ENCODE results near the gene KIF5B. TPM values are rescaled to one million over a fixed set of nuclear protein-coding genes. Genes with fewer than 3 reads are reported as not detected.

KIF5B gene
- total RNA-seq, 1 donor from 2014 or later = 134 TPM

DNA sequence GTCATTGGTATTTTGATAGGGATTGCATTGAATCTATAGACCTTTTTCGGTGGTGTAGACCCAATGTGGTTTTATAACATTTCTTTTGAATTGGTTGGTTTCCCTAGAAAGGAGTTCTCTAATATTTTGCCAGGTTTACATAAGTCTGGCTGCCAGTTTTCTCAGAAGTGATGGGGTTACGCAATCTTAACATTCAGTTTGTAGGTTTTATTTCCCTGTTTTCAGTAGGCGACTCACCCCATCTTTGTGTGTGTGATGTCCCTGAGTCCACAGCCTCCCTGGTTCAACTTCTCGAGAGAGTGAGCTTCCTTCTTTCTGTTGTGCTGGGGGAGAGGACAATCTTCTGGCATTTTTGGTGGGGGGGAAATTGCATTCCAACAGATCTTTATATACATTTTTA lies 9.6 kb upstream of the KIF5B start:
- TF ChIP-seq, protein P1, sequence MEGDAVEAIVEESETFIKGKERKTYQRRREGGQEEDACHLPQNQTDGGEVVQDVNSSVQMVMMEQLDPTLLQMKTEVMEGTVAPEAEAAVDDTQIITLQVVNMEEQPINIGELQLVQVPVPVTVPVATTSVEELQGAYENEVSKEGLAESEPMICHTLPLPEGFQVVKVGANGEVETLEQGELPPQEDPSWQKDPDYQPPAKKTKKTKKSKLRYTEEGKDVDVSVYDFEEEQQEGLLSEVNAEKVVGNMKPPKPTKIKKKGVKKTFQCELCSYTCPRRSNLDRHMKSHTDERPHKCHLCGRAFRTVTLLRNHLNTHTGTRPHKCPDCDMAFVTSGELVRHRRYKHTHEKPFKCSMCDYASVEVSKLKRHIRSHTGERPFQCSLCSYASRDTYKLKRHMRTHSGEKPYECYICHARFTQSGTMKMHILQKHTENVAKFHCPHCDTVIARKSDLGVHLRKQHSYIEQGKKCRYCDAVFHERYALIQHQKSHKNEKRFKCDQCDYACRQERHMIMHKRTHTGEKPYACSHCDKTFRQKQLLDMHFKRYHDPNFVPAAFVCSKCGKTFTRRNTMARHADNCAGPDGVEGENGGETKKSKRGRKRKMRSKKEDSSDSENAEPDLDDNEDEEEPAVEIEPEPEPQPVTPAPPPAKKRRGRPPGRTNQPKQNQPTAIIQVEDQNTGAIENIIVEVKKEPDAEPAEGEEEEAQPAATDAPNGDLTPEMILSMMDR (IDR thresholded peaks at IDR 0.05; ENCODE audit: insufficient read depth, low read length, severe bottlenecking) = no peak
- no peak overlapping the region for H3K4me3 ChIP-seq (ENCODE audit: low read depth, low read length)
- DNase-seq (ENCODE audit: low read depth) = peak; percentile 49
- H3K36me3 ChIP-seq (ENCODE audit: control insufficient read depth, insufficient read depth, low read length) = no peaks in the 10 kb centered on the region
- H3K27me3 ChIP-seq (ENCODE audit: control insufficient read depth, insufficient read depth, low read length) = no peaks in the 10 kb centered on the region
- FAIRE-seq = no peak

DNA sequence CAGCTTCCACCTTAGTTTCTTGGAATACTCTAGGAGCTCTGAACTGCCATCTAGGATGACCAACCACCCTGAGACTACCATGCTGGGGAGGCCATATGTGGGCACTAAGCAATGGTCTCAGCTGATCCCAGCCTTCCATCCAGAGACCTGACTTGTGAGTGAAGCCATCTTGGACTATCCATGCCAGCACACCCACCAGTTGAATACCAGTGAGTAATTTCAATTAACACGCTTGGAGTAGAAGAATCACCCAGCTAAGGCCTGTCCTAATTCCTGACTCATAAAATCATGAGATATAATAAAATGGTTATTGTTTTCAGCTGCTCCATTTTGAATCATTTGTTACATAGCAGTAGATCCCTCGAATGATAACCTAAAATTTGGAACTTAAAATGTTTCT lies 5.2 kb upstream of the KIF5B start:
- H3K36me3 ChIP-seq (ENCODE audit: control insufficient read depth, insufficient read depth, low read length) = no peaks in the 10 kb centered on the region
- FAIRE-seq = no peak
- TF ChIP-seq, protein P1 (IDR thresholded peaks at IDR 0.05; ENCODE audit: insufficient read depth, low read length, severe bottlenecking) = no peak
- no peaks in the 10 kb centered on the region for H3K27me3 ChIP-seq (ENCODE audit: control insufficient read depth, insufficient read depth, low read length)
- no peak overlapping the region for H3K4me3 ChIP-seq (ENCODE audit: low read depth, low read length)
- peak; percentile 42 for DNase-seq (ENCODE audit: low read depth)

DNA sequence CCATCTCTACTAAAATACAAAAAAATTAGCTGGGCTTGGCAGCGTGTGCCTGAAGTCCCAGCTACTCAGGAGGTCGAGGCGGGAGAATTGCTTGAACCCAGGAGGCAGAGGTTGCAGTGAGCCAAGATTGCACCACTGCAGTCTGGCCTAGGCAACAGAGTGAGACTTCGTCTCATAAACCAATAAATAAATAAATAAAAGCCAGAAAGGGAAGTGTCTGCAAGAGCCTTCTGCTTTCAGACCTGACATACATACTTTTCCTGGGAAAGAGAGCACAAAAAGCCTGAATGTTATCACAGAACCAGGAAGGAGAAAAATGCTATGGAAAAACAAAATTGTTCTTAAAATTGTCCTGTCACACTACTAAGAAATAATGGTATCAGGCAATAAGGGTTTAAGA lies 4.1 kb upstream of the KIF5B start:
- H3K27me3 ChIP-seq (ENCODE audit: control insufficient read depth, insufficient read depth, low read length) = no peaks in the 10 kb centered on the region
- TF ChIP-seq, protein P1 (IDR thresholded peaks at IDR 0.05; ENCODE audit: insufficient read depth, low read length, severe bottlenecking) = no peak
- DNase-seq (ENCODE audit: low read depth) (no peak), FAIRE-seq (no peak)
- H3K4me3 ChIP-seq (ENCODE audit: low read depth, low read length) = no peak overlapping the region
- no peaks in the 10 kb centered on the region for H3K36me3 ChIP-seq (ENCODE audit: control insufficient read depth, insufficient read depth, low read length)

DNA sequence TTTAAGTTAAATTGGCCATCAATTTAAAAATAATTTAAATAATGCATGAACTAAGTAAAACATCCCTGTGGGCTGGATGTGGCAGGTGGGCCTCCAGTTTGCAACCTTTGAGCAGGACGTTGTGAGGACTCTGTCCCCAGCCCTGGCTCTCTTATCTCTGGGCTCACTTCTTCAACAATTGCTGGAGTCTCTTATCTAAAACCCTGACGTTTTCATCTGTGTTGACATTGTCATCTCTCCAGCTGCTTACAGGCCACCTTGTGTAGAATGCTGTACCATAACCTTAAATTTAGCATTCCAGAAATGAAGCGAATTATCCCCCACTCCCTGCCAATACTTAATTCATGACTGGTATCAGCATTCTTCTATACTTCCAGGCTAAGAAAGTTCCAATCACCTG lies 3.2 kb upstream of the KIF5B start:
- TF ChIP-seq, protein P1 (IDR thresholded peaks at IDR 0.05; ENCODE audit: insufficient read depth, low read length, severe bottlenecking) = no peak
- DNase-seq (ENCODE audit: low read depth) (no peak), FAIRE-seq (no peak)
- no peaks in the 10 kb centered on the region for H3K36me3 ChIP-seq (ENCODE audit: control insufficient read depth, insufficient read depth, low read length)
- no peak overlapping the region for H3K4me3 ChIP-seq (ENCODE audit: low read depth, low read length)
- H3K27me3 ChIP-seq (ENCODE audit: control insufficient read depth, insufficient read depth, low read length) = no peaks in the 10 kb centered on the region

DNA sequence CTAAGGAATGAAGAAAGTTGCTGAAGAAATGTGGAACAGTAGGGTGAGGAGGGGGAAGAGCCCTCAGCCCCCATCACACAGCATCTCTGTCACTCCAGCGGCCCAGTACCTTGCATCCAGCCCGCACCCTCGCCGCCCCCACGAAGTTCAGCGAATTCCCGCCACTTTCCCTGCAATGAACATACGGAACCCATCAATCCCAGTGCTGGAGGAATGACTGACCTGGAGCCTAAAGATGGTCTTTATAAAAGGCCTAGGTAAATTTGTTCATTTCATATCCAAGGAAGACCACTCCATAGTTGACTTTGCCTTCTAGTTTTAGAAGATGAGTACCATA lies 779 bp upstream of the KIF5B start:
- DNase-seq (ENCODE audit: low read depth) (no peak), FAIRE-seq (no peak)
- TF ChIP-seq, protein P1 (IDR thresholded peaks at IDR 0.05; ENCODE audit: insufficient read depth, low read length, severe bottlenecking) = no peak

DNA sequence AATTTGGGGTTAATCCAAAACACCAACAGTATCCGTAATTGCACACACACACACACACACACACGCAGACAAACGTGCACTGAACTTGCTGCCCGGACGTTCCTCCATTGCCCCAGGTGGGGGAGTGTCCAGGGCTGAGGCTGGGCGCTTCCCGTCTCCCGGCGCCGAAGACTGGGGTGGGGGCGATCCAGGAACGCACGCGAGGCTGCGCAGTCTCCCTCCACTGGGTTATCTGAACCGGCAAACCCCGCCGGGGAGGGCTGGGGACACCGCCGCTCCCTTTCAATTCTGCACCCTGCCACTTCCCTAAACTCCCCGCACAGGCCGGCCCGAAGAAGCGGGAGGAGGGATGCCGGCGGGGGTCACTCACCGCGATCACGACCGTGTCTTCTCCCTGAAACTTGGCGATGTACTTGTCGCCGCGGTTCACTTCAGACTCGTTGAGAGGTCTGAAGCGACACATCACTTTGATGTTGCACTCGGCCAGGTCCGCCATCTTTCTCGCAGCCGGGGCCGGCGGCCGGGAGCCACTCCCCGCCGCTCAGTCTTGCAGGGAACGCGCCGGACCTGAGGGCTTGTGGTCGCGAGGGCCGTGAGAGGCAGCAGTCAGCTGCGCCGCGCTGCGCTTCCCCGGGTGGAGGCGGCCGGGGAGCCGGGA lies 618 bp downstream of the KIF5B start:
- H3K4me3 ChIP-seq (ENCODE audit: low read depth, low read length) = peak overlapping the region; percentile 87
- FAIRE-seq (no peak), DNase-seq (ENCODE audit: low read depth) (peak; percentile 52)
- TF ChIP-seq, protein P1 (IDR thresholded peaks at IDR 0.05; ENCODE audit: insufficient read depth, low read length, severe bottlenecking) = peak; percentile 28
- no peaks in the 10 kb centered on the region for H3K36me3 ChIP-seq (ENCODE audit: control insufficient read depth, insufficient read depth, low read length)
- H3K27me3 ChIP-seq (ENCODE audit: control insufficient read depth, insufficient read depth, low read length) = no peaks in the 10 kb centered on the region

More for the DNA sequence above, 779 bp upstream of the KIF5B start:
- H3K36me3 ChIP-seq (ENCODE audit: control insufficient read depth, insufficient read depth, low read length) = no peaks in the 10 kb centered on the region
- H3K4me3 ChIP-seq (ENCODE audit: low read depth, low read length) = no peak overlapping the region
- H3K27me3 ChIP-seq (ENCODE audit: control insufficient read depth, insufficient read depth, low read length) = no peaks in the 10 kb centered on the region
